Stimulated activated CD4-positive, alpha-beta T cell treated with anti-CD3 and anti-CD28 coated beads, Interleukin-12 subunit alpha, Interleukin-12 subunit beta, amount 100 ng/mL, for 24 hours (primary cell): Measurements from ENCODE around the gene GTF2F1.
A peak's percentile ranks its signal among the peaks of the same experiment; 100 is the strongest.
"Not testable (repeated sequence)": the region's sequence is repeated elsewhere in the genome, so short reads cannot be mapped to it uniquely, and the experiment has no call there.

Experiments
- DNase-seq, 2 experiments: peaks; one replicate each; pipeline ENCODE4 v3.0.0-alpha.2; 2020; ENCODE audit warnings: low read depth in 2 of 2

Gene GTF2F1

GRCh38 chr19:6387372-6387771 lies 5.6 kb downstream of the GTF2F1 start:
- no peak for DNase-seq

- DNase-seq: no peak
Measured at GRCh38 chr19:6384381-6384780, 8.6 kb downstream of the GTF2F1 start.

DNA sequence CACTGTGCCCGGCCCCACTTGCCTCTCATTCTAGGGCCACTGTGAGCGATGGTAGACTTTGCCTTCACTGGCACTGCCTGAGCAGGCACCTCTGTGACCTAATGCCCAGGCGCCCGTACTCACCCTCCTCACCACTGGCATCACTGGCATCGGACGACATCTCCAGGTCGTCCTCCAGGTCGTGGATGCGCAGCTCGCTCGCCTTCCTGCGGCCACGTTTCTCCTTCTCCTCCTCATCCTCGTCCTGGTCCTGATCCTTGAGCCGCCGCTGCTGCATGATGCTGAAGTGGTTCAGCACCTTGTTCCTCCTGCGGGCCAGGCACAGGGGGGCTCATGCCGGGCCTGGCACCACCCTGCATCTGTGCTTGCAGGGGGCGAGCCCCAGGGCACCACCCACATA lies 9.8 kb downstream of the GTF2F1 start:
- DNase-seq: no peak

- DNase-seq: no peak
Measured at GRCh38 chr19:6381030-6381750, 11.8 kb downstream of the GTF2F1 start.

DNA sequence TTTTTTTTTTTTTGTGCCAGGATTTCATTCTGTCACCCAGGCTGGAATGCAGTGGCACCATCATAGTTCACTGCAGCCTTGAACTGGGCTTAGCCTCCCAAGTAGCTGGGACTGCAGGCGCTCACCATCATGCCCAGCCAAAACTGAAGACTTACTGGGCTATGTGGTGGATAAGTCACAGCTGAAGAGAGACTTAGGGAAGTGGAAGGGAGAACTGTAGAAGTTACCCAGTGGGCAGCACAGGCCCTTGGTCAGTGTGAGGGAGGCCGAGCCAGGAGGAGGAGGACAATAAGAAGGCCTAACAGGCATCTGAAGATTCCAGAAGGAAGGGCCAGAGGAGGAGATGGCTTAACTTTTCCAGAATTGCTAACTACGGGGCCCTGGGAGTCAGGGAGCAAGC lies 13.2 kb downstream of the GTF2F1 start:
- DNase-seq: no peak

- no peak for DNase-seq
Measured at GRCh38 chr19:6378486-6378885, 14.5 kb downstream of the GTF2F1 start.

- no peak for DNase-seq
Measured at GRCh38 chr19:6378041-6378440, 14.9 kb downstream of the GTF2F1 start.

DNA sequence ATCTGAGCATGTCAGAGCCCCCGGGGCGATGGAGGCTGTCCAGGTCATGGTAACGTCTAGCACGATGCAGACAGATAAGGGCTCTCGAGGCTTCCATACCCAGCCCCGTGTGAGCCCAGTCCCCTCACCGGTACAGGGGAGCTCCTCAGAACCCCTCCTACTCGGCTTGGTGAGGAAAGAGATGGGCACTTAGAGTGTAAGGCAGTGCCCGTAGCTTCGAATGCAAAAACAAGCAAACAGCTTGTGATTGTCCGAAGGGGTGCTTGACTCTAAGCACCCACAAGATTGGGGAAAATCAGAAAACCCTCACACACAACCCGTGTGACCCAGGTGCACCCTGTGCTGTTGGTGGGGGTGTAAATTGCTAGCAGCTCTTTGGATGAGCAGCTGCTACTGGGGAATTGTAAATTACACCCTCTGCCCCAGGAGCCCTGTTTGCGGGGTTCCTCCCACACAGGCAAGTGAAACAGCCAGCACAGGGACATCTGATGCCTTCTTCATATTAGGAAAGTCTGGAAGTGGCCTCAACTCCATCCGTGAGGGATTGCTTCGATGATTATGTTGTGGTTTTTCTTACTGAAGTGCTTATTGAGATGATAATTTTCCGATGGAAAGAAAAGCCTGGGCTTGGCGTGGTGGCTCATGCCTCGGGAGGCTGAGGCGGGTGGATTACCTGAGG lies 16.3 kb downstream of the GTF2F1 start:
- no peak for DNase-seq

DNA sequence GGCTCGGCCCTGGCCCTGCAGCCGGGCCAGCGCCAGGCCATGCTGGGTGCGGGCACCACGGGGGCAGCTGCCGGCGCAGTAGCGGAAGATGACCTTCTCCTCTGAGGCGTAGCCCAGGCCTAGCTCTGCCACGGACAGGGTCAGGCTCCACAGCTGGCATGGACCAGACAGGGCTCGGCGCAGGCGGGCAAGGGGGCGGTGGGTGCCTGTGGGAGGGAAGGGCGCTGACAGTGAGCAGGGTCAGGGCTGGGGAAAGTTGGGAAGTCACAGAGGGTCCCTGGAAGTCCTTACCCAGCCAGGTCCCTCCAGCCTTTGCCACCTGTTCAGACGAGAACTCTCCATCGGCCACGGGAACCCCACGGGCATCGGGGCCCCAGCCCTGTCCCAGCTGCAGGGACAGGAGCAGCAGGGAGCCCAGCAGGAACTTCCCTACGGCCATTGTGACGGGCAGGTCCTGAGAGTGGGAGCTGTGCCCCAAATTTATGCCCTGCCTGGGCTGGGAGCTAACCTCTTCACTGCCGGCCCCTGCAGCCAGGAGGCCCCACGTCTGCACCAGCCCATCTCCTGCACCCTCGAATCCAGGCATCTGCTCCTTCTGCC lies 17.5 kb downstream of the GTF2F1 start, which contains the start of gene PSPN:
TSS of gene PSPN (minus strand) at position 523 of the 600 bp plus-strand sequence. CDS start at position 439, 84 bp downstream.
- no peak for DNase-seq

DNA sequence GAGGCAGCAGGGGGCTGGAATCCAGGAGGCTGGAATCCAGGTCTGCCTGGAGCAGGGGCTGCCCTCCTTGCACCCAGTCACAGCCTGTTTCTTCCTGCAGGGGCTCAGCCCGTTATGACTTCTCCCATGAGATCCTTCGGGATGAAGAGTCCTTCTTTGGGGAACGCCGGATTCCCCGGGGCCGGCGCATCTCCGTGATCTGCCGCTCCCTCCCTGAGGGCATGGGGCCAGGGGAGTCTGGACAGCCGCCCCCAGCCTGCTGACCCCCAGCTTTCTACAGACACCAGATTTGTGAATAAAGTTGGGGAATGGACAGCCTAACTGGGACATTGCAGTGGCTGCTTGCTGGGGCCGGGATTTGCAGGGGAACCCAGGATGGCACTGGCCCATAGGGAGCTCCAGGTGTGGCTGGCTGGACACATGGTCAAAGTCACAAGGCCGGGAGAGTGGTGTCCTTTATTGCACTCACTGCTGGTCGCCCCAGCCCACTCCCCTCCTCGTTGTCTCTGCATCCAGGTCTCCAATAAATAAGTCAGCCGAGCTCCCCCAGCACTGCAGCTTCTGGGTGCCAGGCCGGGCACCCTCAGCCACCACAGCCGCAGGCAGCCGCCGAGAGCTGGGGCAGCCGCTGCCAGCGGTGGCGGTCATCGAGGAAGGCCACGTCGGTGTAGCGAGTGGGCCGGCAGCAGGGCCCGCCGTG lies 18.1 kb downstream of the GTF2F1 start:
- DNase-seq: no peak

- DNase-seq: no peak
Measured at GRCh38 chr19:6374161-6374709, 18.7 kb downstream of the GTF2F1 start.

DNA sequence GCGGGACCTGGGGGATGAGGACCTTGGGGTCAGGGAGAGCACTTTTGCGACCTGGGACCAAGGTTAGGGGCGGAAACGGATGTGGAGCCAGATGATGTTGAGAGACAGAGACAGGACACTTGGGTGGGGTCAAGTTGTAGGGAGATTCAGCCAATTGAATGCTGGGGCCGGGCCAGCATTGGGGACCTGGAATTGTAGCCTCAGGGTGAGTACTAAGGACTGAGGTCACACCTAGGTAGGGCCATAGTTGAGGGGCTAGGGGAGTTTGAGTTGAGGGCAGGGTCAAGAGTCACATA lies 19.2 kb downstream of the GTF2F1 start:
- DNase-seq: no peak

DNA sequence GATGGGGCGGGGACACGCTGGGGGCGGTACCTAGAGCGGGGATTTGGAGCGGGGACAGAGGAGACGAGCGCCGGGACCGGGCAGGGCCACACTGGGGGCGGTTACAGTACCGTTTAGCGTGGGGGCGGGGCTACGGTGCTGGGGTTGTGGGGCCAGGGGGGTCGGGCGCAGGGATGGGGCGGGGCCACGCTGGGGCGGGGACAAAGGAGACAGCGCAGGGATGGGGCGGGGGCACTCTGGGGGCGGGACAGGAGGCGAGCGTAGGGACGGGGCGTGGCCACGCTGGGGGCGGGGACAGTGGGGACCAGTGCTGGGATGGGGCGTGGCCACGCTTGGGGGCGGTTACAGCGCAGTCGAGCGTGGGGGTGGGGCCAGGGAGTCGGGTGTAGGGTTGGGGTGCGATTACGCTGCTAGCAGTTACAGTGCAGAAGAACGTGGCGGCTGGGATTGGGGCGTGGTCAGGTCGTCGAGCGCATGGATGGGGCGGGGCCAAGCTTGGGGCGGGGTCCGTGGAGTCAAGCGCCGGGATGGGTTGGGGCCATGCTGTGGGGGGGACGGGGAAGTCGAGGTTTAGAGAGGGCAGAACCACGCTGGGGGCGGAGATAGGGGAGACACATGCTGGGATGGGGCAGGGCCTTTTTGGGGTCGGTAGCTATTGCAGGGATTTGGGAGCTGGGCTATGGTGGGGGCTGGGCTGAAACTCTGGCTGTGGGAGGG lies 19.7 kb downstream of the GTF2F1 start:
- DNase-seq: peak; percentile 97 to 99

GRCh38 chr19:6372594-6373095 lies 20.3 kb downstream of the GTF2F1 start, which contains the start of gene ALKBH7:
TSS of gene ALKBH7 (plus strand) at chr19:6372794. CDS start at chr19:6372821, 27 bp downstream.
- DNase-seq: peak; percentile 87 to 94

DNA sequence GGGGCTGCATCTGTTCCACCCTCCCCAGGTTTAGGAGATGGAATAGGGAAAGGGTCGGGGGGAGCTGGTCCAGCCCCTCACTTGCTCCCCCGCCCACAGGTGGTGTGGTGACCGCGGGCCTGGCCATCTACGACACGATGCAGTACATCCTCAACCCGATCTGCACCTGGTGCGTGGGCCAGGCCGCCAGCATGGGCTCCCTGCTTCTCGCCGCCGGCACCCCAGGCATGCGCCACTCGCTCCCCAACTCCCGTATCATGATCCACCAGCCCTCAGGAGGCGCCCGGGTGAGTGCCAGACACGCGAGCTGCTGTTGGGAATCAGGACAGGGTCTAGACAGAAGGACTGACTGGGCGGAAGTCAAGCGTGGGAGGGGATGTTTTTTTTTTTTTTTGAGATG lies 28.6 kb downstream of the GTF2F1 start:
- no peak for DNase-seq

- DNase-seq: no peak
Measured at GRCh38 chr19:6362351-6362801, 30.6 kb downstream of the GTF2F1 start.

- DNase-seq: peak in 1 of 2 experiments; percentile 17
Measured at GRCh38 chr19:6362027-6362350, 31.0 kb downstream of the GTF2F1 start.

- DNase-seq: not testable (repeated sequence)
Measured at GRCh38 chr19:6360857-6361216, 32.1 kb downstream of the GTF2F1 start.

DNA sequence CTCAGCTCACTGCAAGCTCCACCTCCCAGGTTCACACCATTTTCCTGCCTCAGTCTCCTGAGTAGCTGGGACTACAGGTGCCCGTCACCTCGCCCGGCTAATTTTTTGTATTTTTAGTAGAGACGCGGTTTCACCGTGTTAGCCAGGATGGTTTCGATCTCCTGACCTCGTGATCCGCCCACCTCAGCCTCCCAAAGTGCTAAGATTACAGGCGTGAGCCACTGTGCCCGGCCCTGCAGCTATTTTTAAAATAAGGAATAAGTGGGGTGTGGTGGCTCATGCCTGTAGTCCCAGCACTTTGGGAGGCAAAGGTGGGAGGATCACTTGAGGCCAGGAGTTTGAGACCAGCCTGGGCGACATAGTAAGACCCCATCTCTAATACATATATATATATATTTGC lies 32.5 kb downstream of the GTF2F1 start:
- not testable (repeated sequence) for DNase-seq

GRCh38 chr19:6359568-6360341 lies 33.2 kb downstream of the GTF2F1 start:
- DNase-seq: no peak

DNA sequence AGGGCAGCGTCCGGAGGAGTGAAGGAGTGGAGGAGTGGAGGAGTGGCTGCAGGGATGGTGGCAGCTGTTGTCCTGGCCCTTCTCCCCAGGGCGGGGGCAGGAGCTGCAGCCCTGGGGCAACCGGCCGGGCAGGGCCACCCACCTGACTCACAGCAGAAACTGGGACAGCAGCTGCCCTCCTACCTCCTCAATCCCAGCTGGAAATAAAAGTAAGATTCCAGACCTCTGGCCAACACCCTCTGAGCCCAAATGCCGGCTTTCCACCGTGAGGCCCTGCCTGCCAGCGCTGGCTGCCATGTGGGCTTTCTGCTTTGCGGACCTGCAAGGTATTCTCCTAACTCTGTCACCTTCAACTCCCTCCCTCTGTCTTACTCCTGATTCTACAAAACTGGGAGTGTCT lies 35.0 kb downstream of the GTF2F1 start:
- DNase-seq: no peak
